OCI-LY7 (cell line): Measurements from ENCODE around the gene ATP8B1.

Experiments
- CTCF ChIP-seq: fragments of 200-600 bp; sonication (generic); conservative IDR thresholded peaks from 2 replicates; pipeline ENCODE4 v1.5.1; 2014; ENCODE audit warnings: mild to moderate bottlenecking, antibody characterized with exemption, low read length, moderate library complexity, mixed read lengths
- EZH2phosphoT487 ChIP-seq: fragments of 200-600 bp; sonication (generic); IDR thresholded peaks from 2 replicates; pipeline ENCODE4 v1.6.1; 2018; ENCODE audit warnings: low read depth, borderline replicate concordance, mild to moderate bottlenecking, mixed run types, antibody characterized with exemption, low read length, moderate library complexity, mixed read lengths

GRCh38 chr18:57649556-57650500, 153.3 kb downstream of the ATP8B1 start:
- TF ChIP-seq CTCF (no peak), EZH2phosphoT487 (no peak)
